Skeletal muscle tissue (tissue), 4 donors: ENCODE results near the gene SLC25A22. TPM values are rescaled to one million over a fixed set of nuclear protein-coding genes. Genes with fewer than 3 reads are reported as not detected.

Source experiments
- H3K27ac ChIP-seq: one replicate; pipeline ENCODE4 v1.7.0; 2013; ENCODE audit warnings: mild to moderate bottlenecking, low read depth, low read length, inconsistent platforms
- H3K27me3 ChIP-seq, 3 donors: one replicate each; pipeline ENCODE4 v1.7.0; 2013; ENCODE audit warnings: low read length in 3 of 3; ENCODE audit not compliant: control insufficient read depth in 3 of 3, insufficient read depth in 3 of 3
- H3K36me3 ChIP-seq, 3 donors: one replicate each; pipeline ENCODE4 v1.7.0; 2013; ENCODE audit warnings: low read length in 3 of 3; ENCODE audit not compliant: control insufficient read depth in 3 of 3, insufficient read depth in 3 of 3
- H3K4me1 ChIP-seq, 3 donors: one replicate each; pipeline ENCODE4 v1.7.0; 2013; ENCODE audit warnings: low read length in 3 of 3, mild to moderate bottlenecking in 3 of 3; ENCODE audit not compliant: control insufficient read depth in 3 of 3, insufficient read depth in 3 of 3
- H3K4me3 ChIP-seq, 3 donors: one replicate each; pipeline ENCODE4 v1.7.0; 2013; ENCODE audit warnings: low read length in 3 of 3
- H3K9ac ChIP-seq, 3 donors: one replicate each; pipeline ENCODE4 v1.7.0; 2013; ENCODE audit warnings: low read length in 3 of 3, mild to moderate bottlenecking in 3 of 3, moderate library complexity in 2 of 3, low read depth in 1 of 3
- H3K9me3 ChIP-seq, 3 donors: one replicate each; pipeline ENCODE4 v1.7.0; 2013; ENCODE audit warnings: low read length in 3 of 3; ENCODE audit not compliant: control insufficient read depth in 3 of 3
- total RNA-seq: library from RNA; depleted of rRNA; stranded (reverse); fragments of >200 nt; gene quantifications from one replicate; pipeline ENCODE4 v1.2.3, GENCODE V29; 2014
- donor health status: Osteomylitis.

SLC25A22 gene
- total RNA-seq, 1 donor from 2014 or later = 2.6 TPM

GRCh38 chr11:765802-766091, 32.3 kb downstream of the SLC25A22 start:
- Histone ChIP-seq H3K9me3 (no peaks in the 10 kb centered on the region), H3K9ac (no peak overlapping the region), H3K4me1 (peaks cover 0 to 5% (median 0%) of the 10 kb centered on the region in 3 donors), H3K27me3 (no peaks in the 10 kb centered on the region), H3K27ac (no peak overlapping the region), H3K4me3 (no peak overlapping the region), H3K36me3 (peaks cover 44 to 64% (median 51%) of the 10 kb centered on the region in 3 donors)

- H3K27me3 ChIP-seq = no peaks in the 10 kb centered on the region
- H3K9ac ChIP-seq = no peak overlapping the region
- H3K9me3 ChIP-seq = no peaks in the 10 kb centered on the region
- H3K27ac ChIP-seq = no peak overlapping the region
- peaks cover 41 to 61% (median 50%) of the 10 kb centered on the region in 3 donors for H3K36me3 ChIP-seq
- H3K4me3 ChIP-seq = no peak overlapping the region
- H3K4me1 ChIP-seq = peaks cover 0 to 5% (median 0%) of the 10 kb centered on the region in 3 donors
These were observed 32.9 kb downstream of the SLC25A22 start for GRCh38 chr11:765025-765801.

GRCh38 chr11:764322-765024, 33.6 kb downstream of the SLC25A22 start:
- Histone ChIP-seq H3K4me3 (no peak overlapping the region), H3K36me3 (peaks cover 43 to 62% (median 52%) of the 10 kb centered on the region in 3 donors), H3K27ac (no peak overlapping the region), H3K9ac (no peak overlapping the region), H3K27me3 (no peaks in the 10 kb centered on the region), H3K4me1 (peaks cover 0 to 5% (median 0%) of the 10 kb centered on the region in 3 donors), H3K9me3 (no peaks in the 10 kb centered on the region)

GRCh38 chr11:763549-764321, 34.3 kb downstream of the SLC25A22 start:
- H3K36me3 ChIP-seq = peaks cover 46 to 70% (median 55%) of the 10 kb centered on the region in 3 donors

GRCh38 chr11:763073-763463, 35.0 kb downstream of the SLC25A22 start:
- H3K4me3 ChIP-seq = no peak overlapping the region
- H3K4me1 ChIP-seq = peaks cover 0 to 5% (median 0%) of the 10 kb centered on the region in 3 donors
- H3K9me3 ChIP-seq = no peaks in the 10 kb centered on the region
- peaks cover 46 to 71% (median 55%) of the 10 kb centered on the region in 3 donors for H3K36me3 ChIP-seq
- H3K27ac ChIP-seq = no peak overlapping the region
- no peaks in the 10 kb centered on the region for H3K27me3 ChIP-seq
- H3K9ac ChIP-seq = no peak overlapping the region

More at GRCh38 chr11:763549-764321, 34.3 kb downstream of the SLC25A22 start:
- no peak overlapping the region for H3K9ac ChIP-seq
- H3K9me3 ChIP-seq = no peaks in the 10 kb centered on the region
- H3K4me3 ChIP-seq = no peak overlapping the region
- no peak overlapping the region for H3K27ac ChIP-seq
- no peaks in the 10 kb centered on the region for H3K27me3 ChIP-seq
- peaks cover 0 to 5% (median 0%) of the 10 kb centered on the region in 3 donors for H3K4me1 ChIP-seq

GRCh38 chr11:762421-763072, 35.5 kb downstream of the SLC25A22 start:
- Histone ChIP-seq H3K4me3 (no peak overlapping the region), H3K27ac (no peak overlapping the region), H3K9me3 (no peaks in the 10 kb centered on the region), H3K9ac (peak overlapping the region in 1 of 3 donors; percentile 25), H3K36me3 (peaks cover 46 to 70% (median 56%) of the 10 kb centered on the region in 3 donors), H3K4me1 (peaks cover 0 to 5% (median 0%) of the 10 kb centered on the region in 3 donors), H3K27me3 (no peaks in the 10 kb centered on the region)

GRCh38 chr11:761526-762108, 36.5 kb downstream of the SLC25A22 start:
- peaks cover 46 to 66% (median 57%) of the 10 kb centered on the region in 3 donors for H3K36me3 ChIP-seq
- no peaks in the 10 kb centered on the region for H3K27me3 ChIP-seq
- H3K9me3 ChIP-seq = no peaks in the 10 kb centered on the region
- H3K4me3 ChIP-seq = no peak overlapping the region
- H3K27ac ChIP-seq = no peak overlapping the region
- peaks cover 0 to 5% (median 0%) of the 10 kb centered on the region in 3 donors for H3K4me1 ChIP-seq
- H3K9ac ChIP-seq = no peak overlapping the region

GRCh38 chr11:760236-760635, 37.8 kb downstream of the SLC25A22 start:
- Histone ChIP-seq H3K27ac (no peak overlapping the region), H3K4me3 (no peak overlapping the region), H3K27me3 (no peaks in the 10 kb centered on the region), H3K9ac (no peak overlapping the region), H3K4me1 (peaks cover 0 to 5% (median 0%) of the 10 kb centered on the region in 3 donors), H3K36me3 (peaks cover 47 to 64% (median 53%) of the 10 kb centered on the region in 3 donors), H3K9me3 (no peaks in the 10 kb centered on the region)

GRCh38 chr11:749731-750130, 48.4 kb downstream of the SLC25A22 start:
- no peak overlapping the region for H3K27ac ChIP-seq
- H3K27me3 ChIP-seq = no peaks in the 10 kb centered on the region
- H3K36me3 ChIP-seq = peaks cover 0 to 4% (median 0%) of the 10 kb centered on the region in 3 donors
- H3K9me3 ChIP-seq = no peaks in the 10 kb centered on the region
- peaks cover 18 to 21% (median 20%) of the 10 kb centered on the region in 3 donors for H3K4me1 ChIP-seq
- peak overlapping the region in 1 of 3 donors; percentile 40 for H3K9ac ChIP-seq
- H3K4me3 ChIP-seq = no peak overlapping the region
